Measurements from ENCODE around the gene VDR.

The VDR gene

GRCh38 chr12:47902131-47902639, 2.6 kb downstream of the VDR start:
- H3K36me3 ChIP-seq (ENCODE audit: insufficient read depth, low read length) = no peaks in the 10 kb centered on the region
- no peak for TF ChIP-seq EZH2 (IDR thresholded peaks at IDR 0.05)
- no peak for TF ChIP-seq POLR2AphosphoS5 (IDR thresholded peaks at IDR 0.05; ENCODE audit: borderline replicate concordance, low read depth, low read length)
- no peak for TF ChIP-seq FOXP2 (optimal IDR thresholded peaks at IDR 0.05; ENCODE audit: control extremely low read depth, extremely low read length, insufficient read depth)
- no peak overlapping the region for H3K9ac ChIP-seq (ENCODE audit: insufficient read length)
- no peaks in the 10 kb centered on the region for H3K9me3 ChIP-seq (ENCODE audit: low read depth, low read length)
- DNase-seq (ENCODE audit: low read depth, low spot score) = no peak
- H3K4me3 ChIP-seq = no peak overlapping the region
- H3K27ac ChIP-seq = no peak overlapping the region

- Histone ChIP-seq H3K4me3 (no peak overlapping the region), H3K9ac (ENCODE audit: insufficient read length) (no peak overlapping the region), H3K27ac (no peak overlapping the region), H3K36me3 (ENCODE audit: insufficient read depth, low read length) (no peaks in the 10 kb centered on the region), H3K9me3 (ENCODE audit: low read depth, low read length) (no peaks in the 10 kb centered on the region)
- DNase-seq (ENCODE audit: low read depth, low spot score) = no peak
- TF ChIP-seq FOXP2 (optimal IDR thresholded peaks at IDR 0.05; ENCODE audit: control extremely low read depth, extremely low read length, insufficient read depth) (no peak), POLR2AphosphoS5 (IDR thresholded peaks at IDR 0.05; ENCODE audit: borderline replicate concordance, low read depth, low read length) (no peak), EZH2 (IDR thresholded peaks at IDR 0.05) (no peak)
These were observed 3.1 kb downstream of the VDR start for GRCh38 chr12:47901718-47902093.

GRCh38 chr12:47901063-47901717, 3.6 kb downstream of the VDR start:
- no peak for DNase-seq (ENCODE audit: low read depth, low spot score)
- TF ChIP-seq FOXP2 (optimal IDR thresholded peaks at IDR 0.05; ENCODE audit: control extremely low read depth, extremely low read length, insufficient read depth) = no peak
- TF ChIP-seq POLR2AphosphoS5 (IDR thresholded peaks at IDR 0.05; ENCODE audit: borderline replicate concordance, low read depth, low read length) = no peak
- no peak for TF ChIP-seq EZH2 (IDR thresholded peaks at IDR 0.05)
- Histone ChIP-seq H3K9ac (ENCODE audit: insufficient read length) (no peak overlapping the region), H3K36me3 (ENCODE audit: insufficient read depth, low read length) (no peaks in the 10 kb centered on the region), H3K9me3 (ENCODE audit: low read depth, low read length) (no peaks in the 10 kb centered on the region), H3K27ac (no peak overlapping the region), H3K4me3 (no peak overlapping the region)

GRCh38 chr12:47900131-47901062, 4.4 kb downstream of the VDR start:
- Histone ChIP-seq H3K9ac (ENCODE audit: insufficient read length) (no peak overlapping the region), H3K9me3 (ENCODE audit: low read depth, low read length) (no peaks in the 10 kb centered on the region), H3K36me3 (ENCODE audit: insufficient read depth, low read length) (no peaks in the 10 kb centered on the region), H3K4me3 (no peak overlapping the region), H3K27ac (no peak overlapping the region)
- TF ChIP-seq FOXP2 (optimal IDR thresholded peaks at IDR 0.05; ENCODE audit: control extremely low read depth, extremely low read length, insufficient read depth) = no peak
- TF ChIP-seq EZH2 (IDR thresholded peaks at IDR 0.05) = no peak
- no peak for TF ChIP-seq POLR2AphosphoS5 (IDR thresholded peaks at IDR 0.05; ENCODE audit: borderline replicate concordance, low read depth, low read length)
- no peak for DNase-seq (ENCODE audit: low read depth, low spot score)

- H3K9ac ChIP-seq (ENCODE audit: insufficient read length) = no peak overlapping the region
- no peaks in the 10 kb centered on the region for H3K9me3 ChIP-seq (ENCODE audit: low read depth, low read length)
- no peak for DNase-seq (ENCODE audit: low read depth, low spot score)
- TF ChIP-seq EZH2 (IDR thresholded peaks at IDR 0.05) = no peak
- no peak for TF ChIP-seq FOXP2 (optimal IDR thresholded peaks at IDR 0.05; ENCODE audit: control extremely low read depth, extremely low read length, insufficient read depth)
- H3K36me3 ChIP-seq (ENCODE audit: insufficient read depth, low read length) = no peaks in the 10 kb centered on the region
- no peak overlapping the region for H3K4me3 ChIP-seq
- no peak overlapping the region for H3K27ac ChIP-seq
These were observed 5.3 kb downstream of the VDR start for GRCh38 chr12:47899466-47899865.

GRCh38 chr12:47896633-47897032, 8.2 kb downstream of the VDR start:
- Histone ChIP-seq H3K9me3 (ENCODE audit: low read depth, low read length) (no peaks in the 10 kb centered on the region), H3K9ac (ENCODE audit: insufficient read length) (no peak overlapping the region), H3K27ac (no peak overlapping the region), H3K4me3 (no peak overlapping the region), H3K36me3 (ENCODE audit: insufficient read depth, low read length) (no peaks in the 10 kb centered on the region)
- TF ChIP-seq FOXP2 (optimal IDR thresholded peaks at IDR 0.05; ENCODE audit: control extremely low read depth, extremely low read length, insufficient read depth) (no peak), POLR2AphosphoS5 (IDR thresholded peaks at IDR 0.05; ENCODE audit: borderline replicate concordance, low read depth, low read length) (no peak), EZH2 (IDR thresholded peaks at IDR 0.05) (no peak)
- DNase-seq (ENCODE audit: low read depth, low spot score) = no peak

GRCh38 chr12:47896022-47896421, 8.8 kb downstream of the VDR start:
- H3K9ac ChIP-seq (ENCODE audit: insufficient read length) = no peak overlapping the region
- H3K27ac ChIP-seq = no peak overlapping the region
- no peaks in the 10 kb centered on the region for H3K9me3 ChIP-seq (ENCODE audit: low read depth, low read length)
- no peak overlapping the region for H3K4me3 ChIP-seq
- no peak for DNase-seq (ENCODE audit: low read depth, low spot score)
- no peaks in the 10 kb centered on the region for H3K36me3 ChIP-seq (ENCODE audit: insufficient read depth, low read length)
- TF ChIP-seq FOXP2 (optimal IDR thresholded peaks at IDR 0.05; ENCODE audit: control extremely low read depth, extremely low read length, insufficient read depth) (no peak), POLR2AphosphoS5 (IDR thresholded peaks at IDR 0.05; ENCODE audit: borderline replicate concordance, low read depth, low read length) (no peak), EZH2 (IDR thresholded peaks at IDR 0.05) (no peak)

GRCh38 chr12:47894652-47895051, 10.1 kb downstream of the VDR start:
- no peak overlapping the region for H3K27ac ChIP-seq
- no peaks in the 10 kb centered on the region for H3K36me3 ChIP-seq (ENCODE audit: insufficient read depth, low read length)
- H3K9me3 ChIP-seq (ENCODE audit: low read depth, low read length) = no peaks in the 10 kb centered on the region
- no peak for DNase-seq (ENCODE audit: low read depth, low spot score)
- H3K4me3 ChIP-seq = no peak overlapping the region
- H3K9ac ChIP-seq (ENCODE audit: insufficient read length) = no peak overlapping the region
- TF ChIP-seq POLR2AphosphoS5 (IDR thresholded peaks at IDR 0.05; ENCODE audit: borderline replicate concordance, low read depth, low read length) (no peak), EZH2 (IDR thresholded peaks at IDR 0.05) (no peak), FOXP2 (optimal IDR thresholded peaks at IDR 0.05; ENCODE audit: control extremely low read depth, extremely low read length, insufficient read depth) (no peak)
